Transverse colon (tissue), 4 donors: ENCODE results near the gene CD82. TPM values are rescaled to one million over a fixed set of nuclear protein-coding genes. Genes with fewer than 3 reads are reported as not detected.
A peak's percentile ranks its signal among the peaks of the same experiment; 100 is the strongest.

ENCODE experiments used
- DNase-seq: peaks from one replicate; pipeline ENCODE4 v3.0.0-alpha.2; 2019
- H3K27ac ChIP-seq, 4 donors: fragments of 200-600 bp; sonication (generic); 2 replicates each; pipeline ENCODE4 v1.5.1; 2016 to 2018; ENCODE audit warnings: inconsistent platforms in 4 of 4
- H3K27me3 ChIP-seq: fragments of 200-600 bp; sonication (generic); 2 replicates; pipeline ENCODE4 v1.5.1; 2017; ENCODE audit warnings: inconsistent platforms
- H3K36me3 ChIP-seq, 4 donors: fragments of 200-600 bp; sonication (generic); 2 replicates each; pipeline ENCODE4 v1.5.1; 2017 to 2019; ENCODE audit warnings: inconsistent platforms in 4 of 4
- H3K4me1 ChIP-seq, 4 donors: fragments of 200-600 bp; sonication (generic); 2 replicates each; pipeline ENCODE4 v1.5.1; 2017 to 2020; ENCODE audit warnings: inconsistent platforms in 4 of 4
- H3K4me3 ChIP-seq, 4 donors: fragments of 200-600 bp; sonication (generic); 1 replicate in 1 of 4; 2 replicates in 3 of 4; pipeline versions ENCODE4 v1.5.1 to v1.6.1; 2017 to 2019; ENCODE audit warnings: inconsistent platforms in 4 of 4
- H3K9me3 ChIP-seq, 2 donors: fragments of 200-600 bp; sonication (generic); 2 replicates each; pipeline ENCODE4 v1.5.1; 2017 to 2019; ENCODE audit warnings: inconsistent platforms in 2 of 2
- CTCF ChIP-seq, 5 experiments: fragments of 200-600 bp in 3 of 5; fragments of 450-650 bp in 2 of 5; sonication (generic) in 3 of 5; IDR thresholded peaks; 1 replicate in 2 of 5; 2 replicates in 3 of 5; pipeline ENCODE4 v1.5.1; 2016 to 2017; ENCODE audit warnings: antibody characterized with exemption in 5 of 5, inconsistent platforms in 3 of 5, mild to moderate bottlenecking in 2 of 5, moderate library complexity in 1 of 5
- EP300 ChIP-seq: sonication (generic); formaldehyde crosslinking; IDR thresholded peaks from one replicate; pipeline ENCODE4 v1.6.1; 2017; ENCODE audit warnings: antibody characterized with exemption, low read depth
- POLR2A ChIP-seq: fragments of 450-650 bp; IDR thresholded peaks from one replicate; pipeline ENCODE4 v1.6.1; 2016; ENCODE audit warnings: antibody characterized with exemption, mild to moderate bottlenecking, moderate library complexity
- POLR2AphosphoS5 ChIP-seq, 3 donors: sonication (generic); formaldehyde crosslinking; IDR thresholded peaks; one replicate each; pipeline ENCODE4 v1.6.1; 2016; ENCODE audit warnings: antibody characterized with exemption in 3 of 3
- WGBS, 2 donors: methylation state at CpG; one replicate each; pipeline ENCODE4 v1.1.5; 2018; ENCODE audit warnings: low coverage in 1 of 2; 5-methylcytosine and 5-hydroxymethylcytosine counted together
- in situ Hi-C, 4 donors: fragments of 200-750 bp; cut with MboI; loops; one replicate each; pipeline versions ENCODE4 v1.15.0 to v1.15.1; 2017; ENCODE audit warnings: low sequenced_read_pairs in 3 of 4, low pct_ligation_motif_present in 1 of 4, low pct_unique_long_range_greater_than_20kb in 1 of 4
- intact Hi-C: fragments of 100-400 bp; cut with DNase I; formaldehyde crosslinking; loops from one replicate; pipeline ENCODE4 v1.15.1; 2023; ENCODE audit warnings: low total_unique reads
- total RNA-seq, 4 donors: library from RNA; depleted of rRNA; stranded (reverse); fragments of >200 nt; gene quantifications; one replicate each; pipeline ENCODE4 v1.1.0, GENCODE V29; 2016

The CD82 gene
- total RNA-seq, 4 donors from 2014 or later, result 7.9 to 23.1 (median 14.0) TPM

GRCh38 chr11:44622190-44622650 is 56.8 kb downstream of the CD82 start:
- intact Hi-C loops, result loop anchor here (5.0 kb wide), 1 partner anchor 270 kb away; no protein-coding TSS in a partner anchor
- 88 to 100% methylated on average over 1 to 4 of the region's 4 CpGs for WGBS, 2 donors
- peak; percentile 4 for DNase-seq
- TF ChIP-seq EP300 (no peak), POLR2A (no peak), POLR2AphosphoS5 (IDR thresholded peaks at IDR 0.05) (no peak), CTCF (IDR thresholded peaks at IDR 0.05) (no peak)
- H3K27ac ChIP-seq, result no peak overlapping the region
- no peaks in the 10 kb centered on the region for H3K27me3 ChIP-seq
- H3K36me3 ChIP-seq, result no peaks in the 10 kb centered on the region
- no peak overlapping the region for H3K4me3 ChIP-seq
- in situ Hi-C loops, result loop anchor here (5.0 to 10.0 kb wide), 3 partner anchors 283 to 293 kb away; no protein-coding TSS in a partner anchor
- H3K9me3 ChIP-seq, result no peaks in the 10 kb centered on the region
- peaks cover 0 to 8% (median 5%) of the 10 kb centered on the region in 4 donors for H3K4me1 ChIP-seq

DNA sequence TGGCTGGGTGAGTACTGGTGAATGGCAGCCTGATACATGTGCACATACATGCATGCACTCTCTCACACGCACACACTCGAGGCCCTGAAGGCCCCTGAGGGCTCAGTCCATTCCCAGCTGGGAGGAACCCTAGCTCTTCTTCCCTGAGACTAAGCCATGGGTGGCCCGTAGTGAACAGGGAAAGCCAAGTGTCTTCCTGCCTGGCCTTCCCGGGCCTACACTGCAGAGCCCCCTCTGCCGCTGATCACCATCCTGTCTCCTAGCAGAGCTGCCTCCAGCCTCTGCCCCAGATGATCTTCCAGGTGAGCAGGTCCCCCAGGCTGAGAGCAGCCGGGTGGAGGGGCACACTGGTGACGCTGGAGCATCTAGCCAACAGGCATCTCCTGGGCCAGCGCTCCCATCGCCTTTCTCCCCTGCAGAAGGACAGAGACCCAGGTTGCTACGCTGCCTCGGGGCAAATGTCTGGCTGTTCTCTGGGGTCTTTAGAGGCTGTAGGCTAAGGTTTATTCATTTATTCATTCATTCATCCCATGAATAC is 57.3 kb downstream of the CD82 start:
- intact Hi-C loops (loop anchor here (5.0 kb wide), 1 partner anchor 270 kb away; no protein-coding TSS in a partner anchor), in situ Hi-C loops (loop anchor here (5.0 to 10.0 kb wide), 3 partner anchors 282 to 292 kb away; no protein-coding TSS in a partner anchor)
- TF ChIP-seq EP300, result no peak
- no peak for TF ChIP-seq POLR2AphosphoS5 (IDR thresholded peaks at IDR 0.05)
- TF ChIP-seq POLR2A, result no peak
- no peak for TF ChIP-seq CTCF (IDR thresholded peaks at IDR 0.05)
- H3K27ac ChIP-seq, result no peak overlapping the region
- H3K4me1 ChIP-seq, result peaks cover 0 to 11% (median 5%) of the 10 kb centered on the region in 4 donors
- no peak for DNase-seq
- H3K27me3 ChIP-seq, result no peaks in the 10 kb centered on the region
- no peaks in the 10 kb centered on the region for H3K9me3 ChIP-seq
- H3K36me3 ChIP-seq, result no peaks in the 10 kb centered on the region
- 92% methylated on average over 11 of the region's 11 CpGs; no CpG with 5 or more reads in 1 of the 2 donors for WGBS, 2 donors
- no peak overlapping the region for H3K4me3 ChIP-seq

- in situ Hi-C loops (loop anchor here (5.0 to 10.0 kb wide), 3 partner anchors 281 to 291 kb away; no protein-coding TSS in a partner anchor), intact Hi-C loops (loop anchor here (5.0 kb wide), 1 partner anchor 269 kb away; no protein-coding TSS in a partner anchor)
- Histone ChIP-seq H3K4me3 (no peak overlapping the region), H3K27ac (no peak overlapping the region), H3K36me3 (no peaks in the 10 kb centered on the region), H3K4me1 (peaks cover 0 to 16% (median 8%) of the 10 kb centered on the region in 4 donors), H3K27me3 (no peaks in the 10 kb centered on the region), H3K9me3 (no peaks in the 10 kb centered on the region)
- WGBS, 2 donors, result 77% methylated on average over 10 of the region's 10 CpGs; no CpG with 5 or more reads in 1 of the 2 donors
- no peak for TF ChIP-seq CTCF (IDR thresholded peaks at IDR 0.05)
- no peak for TF ChIP-seq POLR2A
- TF ChIP-seq EP300, result no peak
- TF ChIP-seq POLR2AphosphoS5 (IDR thresholded peaks at IDR 0.05), result no peak
- peak; percentile 4 for DNase-seq
These were observed 57.9 kb downstream of the CD82 start for GRCh38 chr11:44623341-44623730.

GRCh38 chr11:44623731-44624491 is 58.4 kb downstream of the CD82 start:
- peaks cover 0 to 21% (median 9%) of the 10 kb centered on the region in 4 donors for H3K4me1 ChIP-seq
- no peak overlapping the region for H3K4me3 ChIP-seq
- H3K27me3 ChIP-seq, result no peaks in the 10 kb centered on the region
- no peaks in the 10 kb centered on the region for H3K36me3 ChIP-seq
- H3K27ac ChIP-seq, result no peak overlapping the region
- TF ChIP-seq CTCF (IDR thresholded peaks at IDR 0.05) (no peak), POLR2AphosphoS5 (IDR thresholded peaks at IDR 0.05) (no peak)
- intact Hi-C loops (loop anchor here (5.0 kb wide), 1 partner anchor 268 kb away; no protein-coding TSS in a partner anchor), in situ Hi-C loops (loop anchor here (5.0 to 10.0 kb wide), 3 partner anchors 281 to 291 kb away; no protein-coding TSS in a partner anchor)
- DNase-seq, result peak; percentile 5
- H3K9me3 ChIP-seq, result no peaks in the 10 kb centered on the region
- WGBS, 2 donors, result 67 to 100% methylated on average over 1 to 7 of the region's 8 CpGs
